HAP-1 (cell line): ENCODE data around the gene CXCL14.

ENCODE experiments used
- DNase-seq, 2 experiments: peaks; one replicate each; pipeline ENCODE4 v3.0.0-alpha.2; 2016 to 2020; ENCODE audit warnings: low spot score in 2 of 2
- H3K27me3 ChIP-seq: fragments of 250-450 bp; sonication (Bioruptor Pico); 2 replicates; pipeline ENCODE4 v1.5.1; 2020; ENCODE audit warnings: low read depth, mild to moderate bottlenecking, moderate library complexity
- H3K36me3 ChIP-seq: fragments of 250-450 bp; sonication (Bioruptor Pico); replicated peaks from 2 replicates; pipeline ENCODE4 v1.5.1; 2020; ENCODE audit warnings: mild to moderate bottlenecking
- H3K4me1 ChIP-seq: fragments of 250-450 bp; sonication (Bioruptor Pico); 2 replicates; pipeline ENCODE4 v1.5.1; 2020; ENCODE audit warnings: mild to moderate bottlenecking
- H3K4me3 ChIP-seq: fragments of 250-450 bp; sonication (Bioruptor Pico); 2 replicates; pipeline ENCODE4 v1.5.1; 2020; ENCODE audit warnings: mild to moderate bottlenecking, moderate library complexity
- H3K9me3 ChIP-seq: fragments of 250-450 bp; sonication (Bioruptor Pico); 2 replicates; pipeline ENCODE4 v1.5.1; 2020; ENCODE audit warnings: mild to moderate bottlenecking, moderate library complexity
- in situ Hi-C: fragments of 300-500 bp; cut with MboI; formaldehyde crosslinking; loops from 3 replicates; pipeline ENCODE4 v1.14.3; 2020; ENCODE audit warnings: low sequenced_read_pairs, inconsistent platforms, mixed read lengths

The CXCL14 gene

DNA sequence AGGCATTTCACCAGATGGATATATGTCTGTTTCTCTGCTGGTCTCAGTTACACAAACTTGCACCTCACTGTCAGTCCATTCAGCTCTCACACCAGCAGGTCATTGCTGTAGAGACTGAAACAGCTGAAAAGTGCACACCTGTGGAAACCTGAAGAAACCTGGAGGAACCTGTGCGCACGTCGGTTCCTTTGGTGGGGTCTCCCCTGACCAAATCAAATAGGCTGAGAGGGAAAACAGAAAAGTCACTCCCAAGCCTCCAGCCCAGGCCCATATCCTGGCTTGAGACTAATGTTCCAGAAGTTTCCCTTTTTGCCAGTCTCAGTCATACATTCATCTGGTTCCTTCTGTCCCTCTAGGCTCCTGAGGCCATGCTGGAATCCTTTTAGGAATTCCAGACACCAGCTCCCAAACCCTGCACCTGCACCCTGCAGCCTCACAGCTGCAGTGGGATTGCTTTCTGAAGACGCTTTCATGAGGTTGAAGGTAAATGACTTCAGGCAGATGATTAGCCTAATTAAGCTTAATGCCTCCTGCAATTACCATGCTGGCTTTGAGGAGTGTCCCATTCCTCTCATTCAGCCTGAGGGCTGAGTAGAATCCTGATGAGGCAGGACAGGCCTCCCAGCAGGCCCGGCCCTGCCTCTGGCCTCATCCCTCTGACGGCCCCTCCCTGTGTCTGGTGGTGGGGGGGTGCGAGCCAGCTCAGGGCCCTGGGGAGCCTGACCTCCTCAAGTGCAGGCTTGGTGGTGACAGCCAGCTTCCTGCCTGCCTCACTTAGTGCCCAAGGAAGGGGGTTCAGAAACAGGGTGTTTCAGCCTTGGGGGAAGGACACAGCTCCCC, 24.3 kb upstream of the CXCL14 start:
- DNase-seq, result no peak
- Histone ChIP-seq H3K36me3 (no peaks in the 10 kb centered on the region), H3K4me1 (no peaks in the 10 kb centered on the region), H3K27me3 (no peaks in the 10 kb centered on the region), H3K9me3 (no peaks in the 10 kb centered on the region), H3K4me3 (no peak overlapping the region)
- in situ Hi-C loops, result no loop called here

GRCh38 chr5:135601466-135601865, 22.7 kb upstream of the CXCL14 start:
- H3K4me3 ChIP-seq, result no peak overlapping the region
- no peaks in the 10 kb centered on the region for H3K27me3 ChIP-seq
- DNase-seq, result no peak
- no peaks in the 10 kb centered on the region for H3K9me3 ChIP-seq
- in situ Hi-C loops, result no loop called here
- no peaks in the 10 kb centered on the region for H3K36me3 ChIP-seq
- no peaks in the 10 kb centered on the region for H3K4me1 ChIP-seq

GRCh38 chr5:135600971-135601381, 22.2 kb upstream of the CXCL14 start:
- Histone ChIP-seq H3K27me3 (no peaks in the 10 kb centered on the region), H3K9me3 (no peaks in the 10 kb centered on the region), H3K4me3 (no peak overlapping the region), H3K4me1 (no peaks in the 10 kb centered on the region), H3K36me3 (no peaks in the 10 kb centered on the region)
- no peak for DNase-seq
- in situ Hi-C loops, result no loop called here

GRCh38 chr5:135600152-135600570, 21.4 kb upstream of the CXCL14 start:
- H3K36me3 ChIP-seq, result no peaks in the 10 kb centered on the region
- no peak overlapping the region for H3K4me3 ChIP-seq
- in situ Hi-C loops, result no loop called here
- DNase-seq, result no peak
- H3K9me3 ChIP-seq, result no peaks in the 10 kb centered on the region
- H3K27me3 ChIP-seq, result no peaks in the 10 kb centered on the region
- H3K4me1 ChIP-seq, result no peaks in the 10 kb centered on the region

DNA sequence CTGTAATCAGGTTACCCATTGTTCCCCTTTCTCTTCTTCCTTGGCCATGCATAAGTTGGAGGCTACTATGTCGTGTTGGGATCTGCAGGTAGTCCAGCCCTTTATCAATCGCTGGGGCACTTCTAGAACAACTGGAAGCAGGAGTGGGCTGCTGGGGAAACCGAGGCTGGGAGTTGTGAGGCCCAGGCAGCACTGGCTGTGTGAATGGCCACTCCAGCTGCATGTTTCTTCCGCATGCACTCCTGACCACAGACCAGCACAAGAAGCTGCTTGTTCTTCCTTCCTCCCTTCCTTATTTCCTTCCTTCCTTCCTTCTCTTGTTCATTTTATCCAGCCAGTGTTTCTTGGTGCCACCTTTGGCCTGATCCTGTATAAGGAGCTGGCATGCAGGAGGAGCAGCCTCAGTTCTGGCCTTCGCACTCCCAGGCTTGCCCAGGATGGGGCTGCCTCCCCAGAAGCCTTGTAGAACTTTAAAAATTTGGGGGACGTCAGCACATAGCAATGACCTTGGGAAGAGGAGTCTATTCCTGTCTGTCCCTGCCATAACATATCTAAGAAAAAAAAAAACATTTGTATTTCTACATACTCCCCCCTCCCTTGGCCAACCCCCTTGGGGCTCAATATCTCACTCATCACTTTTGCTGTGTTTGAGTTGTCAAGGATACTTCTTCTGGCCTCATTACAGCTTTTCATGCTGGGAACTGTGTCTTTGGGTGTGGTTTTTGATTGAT, 20.8 kb upstream of the CXCL14 start:
- in situ Hi-C loops, result no loop called here
- Histone ChIP-seq H3K9me3 (no peaks in the 10 kb centered on the region), H3K4me1 (no peaks in the 10 kb centered on the region), H3K27me3 (no peaks in the 10 kb centered on the region), H3K4me3 (no peak overlapping the region), H3K36me3 (no peaks in the 10 kb centered on the region)
- no peak for DNase-seq

- Histone ChIP-seq H3K27me3 (no peaks in the 10 kb centered on the region), H3K9me3 (no peaks in the 10 kb centered on the region), H3K4me3 (no peak overlapping the region), H3K4me1 (no peaks in the 10 kb centered on the region), H3K36me3 (no peaks in the 10 kb centered on the region)
- in situ Hi-C loops, result no loop called here
- no peak for DNase-seq
These were observed 20.1 kb upstream of the CXCL14 start for GRCh38 chr5:135598691-135599395.

- Histone ChIP-seq H3K9me3 (no peaks in the 10 kb centered on the region), H3K36me3 (no peaks in the 10 kb centered on the region), H3K4me3 (no peak overlapping the region), H3K4me1 (no peaks in the 10 kb centered on the region), H3K27me3 (no peaks in the 10 kb centered on the region)
- DNase-seq, result no peak
- in situ Hi-C loops, result no loop called here
These were observed 18.0 kb upstream of the CXCL14 start for GRCh38 chr5:135596788-135597187.

DNA sequence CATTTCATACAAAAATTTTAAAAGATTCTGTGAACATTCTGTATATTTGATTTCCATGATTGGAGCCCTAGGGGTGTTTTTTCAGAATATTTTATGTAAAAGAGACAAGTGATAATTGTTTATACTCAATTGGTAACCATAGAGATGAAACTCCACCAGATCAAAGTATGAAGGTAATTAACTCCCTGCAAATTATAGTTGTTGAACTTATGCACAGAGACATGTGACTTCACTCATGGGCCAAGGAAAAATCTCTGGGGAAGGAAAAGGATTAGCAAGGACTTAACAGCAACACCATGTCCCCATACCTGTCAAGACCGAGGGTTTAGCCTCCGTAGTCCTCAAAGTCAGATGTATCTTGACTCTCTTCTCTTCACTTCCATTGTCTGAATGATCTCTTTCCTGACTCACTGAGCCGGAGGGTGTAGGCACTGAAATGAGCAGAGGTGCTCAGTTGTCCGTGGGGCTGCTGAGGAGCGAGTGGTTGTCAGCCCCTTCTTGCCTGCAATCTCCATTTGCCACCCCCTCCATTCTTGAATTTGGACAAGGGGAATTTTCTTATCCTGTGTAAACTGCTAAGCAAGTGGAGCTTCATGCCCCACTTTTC, 17.5 kb upstream of the CXCL14 start:
- in situ Hi-C loops, result no loop called here
- no peak for DNase-seq
- H3K9me3 ChIP-seq, result no peaks in the 10 kb centered on the region
- H3K27me3 ChIP-seq, result no peaks in the 10 kb centered on the region
- H3K4me1 ChIP-seq, result no peaks in the 10 kb centered on the region
- H3K36me3 ChIP-seq, result no peaks in the 10 kb centered on the region
- H3K4me3 ChIP-seq, result no peak overlapping the region

DNA sequence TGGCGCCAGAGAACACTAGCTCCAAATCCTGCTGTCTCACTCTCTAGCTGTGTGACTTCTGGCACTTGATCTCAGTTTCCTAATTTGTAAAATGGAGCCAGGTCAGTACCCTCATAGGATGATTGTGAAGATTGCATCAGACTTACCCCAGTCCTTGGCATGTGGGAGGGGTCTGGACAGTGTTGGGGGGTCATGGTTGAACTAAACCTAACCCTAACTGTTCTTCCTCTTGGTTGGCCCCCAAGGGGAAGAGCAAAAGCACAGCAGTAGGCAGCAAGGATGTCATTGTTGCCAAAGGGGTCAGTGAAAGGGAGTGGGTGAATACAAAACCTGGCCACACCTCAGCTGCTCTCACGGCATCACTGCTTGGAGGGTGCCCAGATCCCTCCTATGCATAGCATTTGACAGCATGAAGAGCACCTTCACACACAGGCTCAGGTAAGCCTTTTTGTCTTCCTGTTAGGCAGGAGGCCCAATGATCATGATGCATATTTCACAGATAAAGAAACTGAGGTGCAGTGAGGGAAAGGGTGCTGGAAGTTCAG, 15.7 kb upstream of the CXCL14 start:
- no peaks in the 10 kb centered on the region for H3K9me3 ChIP-seq
- H3K4me3 ChIP-seq, result no peak overlapping the region
- no peaks in the 10 kb centered on the region for H3K36me3 ChIP-seq
- no peak for DNase-seq
- no peaks in the 10 kb centered on the region for H3K4me1 ChIP-seq
- in situ Hi-C loops, result no loop called here
- no peaks in the 10 kb centered on the region for H3K27me3 ChIP-seq

- DNase-seq, result no peak
- H3K36me3 ChIP-seq, result no peaks in the 10 kb centered on the region
- H3K9me3 ChIP-seq, result no peaks in the 10 kb centered on the region
- H3K4me3 ChIP-seq, result no peak overlapping the region
- no peaks in the 10 kb centered on the region for H3K27me3 ChIP-seq
- in situ Hi-C loops, result no loop called here
- H3K4me1 ChIP-seq, result no peaks in the 10 kb centered on the region
These were observed 15.1 kb upstream of the CXCL14 start for GRCh38 chr5:135593886-135594285.

- Histone ChIP-seq H3K36me3 (no peaks in the 10 kb centered on the region), H3K4me1 (no peaks in the 10 kb centered on the region), H3K27me3 (no peaks in the 10 kb centered on the region), H3K4me3 (no peak overlapping the region), H3K9me3 (no peaks in the 10 kb centered on the region)
- no peak for DNase-seq
- in situ Hi-C loops, result no loop called here
These were observed 14.3 kb upstream of the CXCL14 start for GRCh38 chr5:135593141-135593540.

DNA sequence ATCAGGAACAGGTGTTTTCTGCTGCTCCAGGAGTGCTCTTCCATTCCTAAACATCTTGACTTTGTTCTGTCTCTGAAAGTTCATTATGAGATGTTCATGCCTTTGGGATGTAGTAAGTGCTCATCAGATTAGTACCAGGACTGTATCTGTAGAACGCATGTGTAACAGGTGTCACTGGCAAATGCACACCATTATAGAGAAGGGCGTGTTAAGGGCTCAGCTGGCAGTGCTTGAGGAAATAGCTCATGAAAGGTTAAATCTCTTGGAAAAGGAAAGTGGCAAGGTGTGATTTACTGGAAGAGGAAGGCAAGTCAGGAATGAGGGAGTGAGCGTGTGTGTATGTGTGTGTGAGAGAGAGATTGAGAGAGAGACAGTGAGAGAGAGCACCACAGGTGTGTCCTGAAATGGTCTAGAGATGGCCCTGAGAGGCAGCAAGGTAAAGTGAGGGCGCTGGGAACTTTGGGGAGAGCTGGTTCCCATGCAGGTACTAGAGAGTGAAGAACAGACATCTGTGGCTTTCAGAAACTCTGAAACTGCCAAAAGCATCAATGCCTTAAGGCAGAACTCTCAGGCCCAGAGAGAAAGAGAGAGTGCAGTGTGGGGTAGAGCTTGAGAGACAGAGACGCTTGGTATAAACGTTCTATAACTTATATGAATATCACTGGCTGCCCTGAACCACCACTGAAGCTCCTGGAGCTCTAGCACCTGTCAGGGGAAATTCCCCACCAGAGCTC, 13.7 kb upstream of the CXCL14 start:
- no peaks in the 10 kb centered on the region for H3K36me3 ChIP-seq
- in situ Hi-C loops, result no loop called here
- H3K9me3 ChIP-seq, result no peaks in the 10 kb centered on the region
- H3K4me3 ChIP-seq, result no peak overlapping the region
- DNase-seq, result no peak
- H3K27me3 ChIP-seq, result no peaks in the 10 kb centered on the region
- no peaks in the 10 kb centered on the region for H3K4me1 ChIP-seq

- Histone ChIP-seq H3K9me3 (no peaks in the 10 kb centered on the region), H3K4me1 (no peaks in the 10 kb centered on the region), H3K27me3 (no peaks in the 10 kb centered on the region), H3K4me3 (no peak overlapping the region), H3K36me3 (no peaks in the 10 kb centered on the region)
- in situ Hi-C loops, result no loop called here
- no peak for DNase-seq
These were observed 12.5 kb upstream of the CXCL14 start for GRCh38 chr5:135591277-135591676.
